ENCODE data around the gene HOOK1. TPM values are rescaled to one million over a fixed set of nuclear protein-coding genes. Genes with fewer than 3 reads are reported as not detected.
A peak's percentile ranks its signal among the peaks of the same experiment; 100 is the strongest.
"Not testable (repeated sequence)": the region's sequence is repeated elsewhere in the genome, so short reads cannot be mapped to it uniquely, and the experiment has no call there.

The HOOK1 gene
- total RNA-seq, 6 experiments from 2014 or later: 15.2 to 30.6 (median 26.7) TPM

DNA sequence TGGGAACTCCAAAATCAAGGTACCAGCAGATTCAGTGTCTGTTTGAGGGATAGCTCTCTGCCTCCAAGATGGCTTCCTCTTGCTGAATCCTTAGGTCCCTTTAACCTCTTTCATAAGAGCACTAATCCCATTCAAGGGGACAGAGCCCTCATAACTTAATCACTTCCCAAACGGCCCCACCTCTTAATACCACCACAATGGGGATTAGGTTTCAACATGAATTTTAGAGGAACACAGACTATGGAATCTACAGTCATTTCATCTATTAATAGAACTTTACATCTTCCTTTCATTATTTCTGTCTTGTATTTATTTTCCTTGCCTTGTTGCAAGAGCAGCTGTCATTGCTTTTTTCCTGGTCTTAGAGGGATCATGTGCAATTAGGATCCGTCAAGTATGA is 30.3 kb downstream of the HOOK1 start:
- DNase-seq: no peak
- Histone ChIP-seq H3K36me3 (peaks cover 0 to 30% (median 7%) of the 10 kb centered on the region in 4 donors), H3K4me3 (no peak overlapping the region), H3K4me1 (no peaks in the 10 kb centered on the region), H3K27ac (no peak overlapping the region), H3K9me3 (no peaks in the 10 kb centered on the region), H3K27me3 (no peaks in the 10 kb centered on the region)
- intact Hi-C loops (cut with DNase I): no loop called here
- no peak for ATAC-seq
- TF ChIP-seq POLR2A (IDR thresholded peaks at IDR 0.05): no peak
- TF ChIP-seq, protein P1, sequence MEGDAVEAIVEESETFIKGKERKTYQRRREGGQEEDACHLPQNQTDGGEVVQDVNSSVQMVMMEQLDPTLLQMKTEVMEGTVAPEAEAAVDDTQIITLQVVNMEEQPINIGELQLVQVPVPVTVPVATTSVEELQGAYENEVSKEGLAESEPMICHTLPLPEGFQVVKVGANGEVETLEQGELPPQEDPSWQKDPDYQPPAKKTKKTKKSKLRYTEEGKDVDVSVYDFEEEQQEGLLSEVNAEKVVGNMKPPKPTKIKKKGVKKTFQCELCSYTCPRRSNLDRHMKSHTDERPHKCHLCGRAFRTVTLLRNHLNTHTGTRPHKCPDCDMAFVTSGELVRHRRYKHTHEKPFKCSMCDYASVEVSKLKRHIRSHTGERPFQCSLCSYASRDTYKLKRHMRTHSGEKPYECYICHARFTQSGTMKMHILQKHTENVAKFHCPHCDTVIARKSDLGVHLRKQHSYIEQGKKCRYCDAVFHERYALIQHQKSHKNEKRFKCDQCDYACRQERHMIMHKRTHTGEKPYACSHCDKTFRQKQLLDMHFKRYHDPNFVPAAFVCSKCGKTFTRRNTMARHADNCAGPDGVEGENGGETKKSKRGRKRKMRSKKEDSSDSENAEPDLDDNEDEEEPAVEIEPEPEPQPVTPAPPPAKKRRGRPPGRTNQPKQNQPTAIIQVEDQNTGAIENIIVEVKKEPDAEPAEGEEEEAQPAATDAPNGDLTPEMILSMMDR (IDR thresholded peaks at IDR 0.05): no peak
- WGBS (ENCODE audit: insufficient coverage, low coverage, low lambda C conversion rate, missing lambda C conversion rate): 81% methylated on average over 2 of the region's 2 CpGs

- H3K4me3 ChIP-seq: no peak overlapping the region
- H3K27ac ChIP-seq: no peak overlapping the region
- DNase-seq (no peak), ATAC-seq (no peak)
- 94% methylated on average over 3 of the region's 3 CpGs for WGBS (ENCODE audit: insufficient coverage, low coverage, low lambda C conversion rate, missing lambda C conversion rate)
- TF ChIP-seq POLR2A (IDR thresholded peaks at IDR 0.05): no peak
- H3K36me3 ChIP-seq: peaks cover 0 to 28% (median 2%) of the 10 kb centered on the region in 4 donors
- intact Hi-C loops (cut with DNase I): no loop called here
- H3K27me3 ChIP-seq: no peaks in the 10 kb centered on the region
- H3K4me1 ChIP-seq: peaks cover 0 to 4% (median under 1%) of the 10 kb centered on the region in 4 donors
- no peaks in the 10 kb centered on the region for H3K9me3 ChIP-seq
Observed at GRCh38 chr1:59846209-59846894, 31.6 kb downstream of the HOOK1 start.

DNA sequence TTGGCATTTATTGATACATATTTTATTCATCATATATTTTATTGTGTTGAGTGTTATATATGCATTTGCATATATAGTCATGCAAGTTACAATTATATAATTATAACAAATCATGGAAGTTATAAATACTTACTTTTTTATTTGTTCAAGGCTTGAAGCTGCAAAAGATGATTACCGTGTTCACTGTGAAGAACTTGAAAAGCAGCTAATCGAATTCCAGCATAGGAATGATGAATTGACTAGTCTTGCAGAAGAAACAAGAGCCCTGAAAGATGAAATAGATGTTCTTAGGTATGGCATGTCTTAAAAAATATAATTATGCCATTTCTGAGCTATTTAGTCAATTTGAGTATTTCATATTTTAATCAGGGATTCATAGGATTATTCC is 32.1 kb downstream of the HOOK1 start:
- Histone ChIP-seq H3K27me3 (no peaks in the 10 kb centered on the region), H3K4me1 (peaks cover 0 to 9% (median 2%) of the 10 kb centered on the region in 4 donors), H3K36me3 (peaks cover 0 to 28% (median 2%) of the 10 kb centered on the region in 4 donors), H3K4me3 (no peak overlapping the region), H3K9me3 (no peaks in the 10 kb centered on the region), H3K27ac (no peak overlapping the region)
- 92% methylated on average over 2 of the region's 2 CpGs for WGBS (ENCODE audit: insufficient coverage, low coverage, low lambda C conversion rate, missing lambda C conversion rate)
- DNase-seq (no peak), ATAC-seq (no peak)
- intact Hi-C loops (cut with DNase I): no loop called here
- TF ChIP-seq POLR2A (IDR thresholded peaks at IDR 0.05): no peak
- TF ChIP-seq, protein P1 (IDR thresholded peaks at IDR 0.05): no peak

DNA sequence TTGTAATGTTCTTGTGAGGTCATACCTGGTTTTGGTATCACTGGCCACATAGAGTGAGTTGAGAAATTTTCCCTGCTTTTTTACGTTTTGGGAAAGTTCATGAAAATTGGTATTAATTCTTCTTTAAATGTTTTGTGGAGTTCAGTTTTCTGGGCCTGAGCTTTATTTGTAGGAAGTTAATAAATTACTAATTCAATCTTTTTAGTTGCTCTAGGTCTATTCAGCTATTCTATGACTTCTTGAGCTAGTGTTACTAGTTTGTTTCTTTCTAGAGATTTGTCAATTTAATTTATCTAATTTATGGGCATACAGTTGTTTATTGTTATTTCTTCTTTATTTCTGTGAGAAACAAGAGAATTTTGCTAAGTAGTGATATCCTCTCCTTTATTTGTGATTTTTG is 37.4 kb downstream of the HOOK1 start:
- DNase-seq: no peak
- intact Hi-C loops (cut with DNase I): no loop called here
- H3K9me3 ChIP-seq: no peaks in the 10 kb centered on the region
- H3K27me3 ChIP-seq: no peaks in the 10 kb centered on the region
- H3K36me3 ChIP-seq: peaks cover 0 to 13% (median 0%) of the 10 kb centered on the region in 4 donors
- H3K27ac ChIP-seq: peak overlapping the region in 2 of 3 donors; percentile 16 to 45
- peak; percentile 41 to 55 (median 51) for ATAC-seq
- TF ChIP-seq POLR2A (IDR thresholded peaks at IDR 0.05): no peak
- TF ChIP-seq, protein P1 (IDR thresholded peaks at IDR 0.05): no peak
- no peak overlapping the region for H3K4me3 ChIP-seq
- 17% methylated on average over 1 of the region's 1 CpG for WGBS (ENCODE audit: insufficient coverage, low coverage, low lambda C conversion rate, missing lambda C conversion rate)
- H3K4me1 ChIP-seq: peaks cover 0 to 27% (median 13%) of the 10 kb centered on the region in 4 donors

GRCh38 chr1:59855297-59855696 is 40.5 kb downstream of the HOOK1 start:
- not testable (repeated sequence) for ATAC-seq, H3K27ac ChIP-seq
- 80% methylated on average over 1 of the region's 1 CpG for WGBS (ENCODE audit: insufficient coverage, low coverage, low lambda C conversion rate, missing lambda C conversion rate)

More at GRCh38 chr1:59855297-59855696, 40.5 kb downstream of the HOOK1 start:
- H3K36me3 ChIP-seq; H3K27me3 ChIP-seq; DNase-seq; H3K9me3 ChIP-seq; H3K4me3 ChIP-seq; intact Hi-C loops (cut with DNase I): not testable (repeated sequence)
- peaks cover 0 to 38% (median 14%) of the 10 kb centered on the region in 4 donors for H3K4me1 ChIP-seq

Measured in right lobe of liver (tissue), 6 donors.